Measurements from ENCODE around the gene CHD1L.
"Not testable (repeated sequence)": the region's sequence is repeated elsewhere in the genome, so short reads cannot be mapped to it uniquely, and the experiment has no call there.

CHD1L gene

GRCh38 chr1:147242449-147243227 lies at the start of gene CHD1L:
Gene CHD1L (plus strand): TSS chr1:147242684. CDS start chr1:147242704, 20 bp downstream.
- H3K4me3 ChIP-seq (ENCODE audit: control insufficient read depth, low read depth, low read length): peak within 1 kb of the TSS; percentile 75
- DNase-seq (ENCODE audit: low read depth): peak; percentile 86
- peak; percentile 83 for TF ChIP-seq CTCF (IDR thresholded peaks at IDR 0.05; ENCODE audit: control insufficient read depth, insufficient read depth, low read depth, low read length, missing control alignments)

GRCh38 chr1:147197324-147197723 lies 45.2 kb upstream of the CHD1L start:
- not testable (repeated sequence) for DNase-seq (ENCODE audit: low read depth); H3K4me3 ChIP-seq (ENCODE audit: control insufficient read depth, low read depth, low read length)

- DNase-seq (ENCODE audit: low read depth): no peak
- H3K4me3 ChIP-seq (ENCODE audit: control insufficient read depth, low read depth, low read length): no peak overlapping the region
- TF ChIP-seq CTCF (IDR thresholded peaks at IDR 0.05; ENCODE audit: control insufficient read depth, insufficient read depth, low read depth, low read length, missing control alignments): no peak
Measured at GRCh38 chr1:147201276-147201675, 41.2 kb upstream of the CHD1L start.

- TF ChIP-seq CTCF (IDR thresholded peaks at IDR 0.05; ENCODE audit: control insufficient read depth, insufficient read depth, low read depth, low read length, missing control alignments): no peak
- no peak overlapping the region for H3K4me3 ChIP-seq (ENCODE audit: control insufficient read depth, low read depth, low read length)
- no peak for DNase-seq (ENCODE audit: low read depth)
Measured at GRCh38 chr1:147201786-147202185, 40.7 kb upstream of the CHD1L start.

DNA sequence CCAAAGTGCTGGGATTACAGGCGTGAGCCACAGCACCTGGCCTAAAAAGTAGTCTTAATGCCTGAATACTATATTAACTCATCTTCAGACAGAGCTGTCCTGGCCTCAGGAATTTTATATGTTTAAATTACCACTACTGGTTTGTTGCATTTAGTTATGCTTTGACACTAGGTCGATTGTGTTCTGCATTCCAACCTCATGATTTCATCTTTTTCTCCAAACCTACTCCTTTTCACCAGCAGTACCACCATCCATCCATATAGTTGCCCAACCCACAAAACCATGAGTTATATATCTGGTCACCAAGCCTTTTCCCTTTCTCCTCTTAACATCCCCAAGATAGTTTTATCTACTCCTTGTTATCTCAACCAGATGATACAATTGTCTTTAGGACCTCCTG lies 39.9 kb upstream of the CHD1L start:
- DNase-seq (ENCODE audit: low read depth): no peak
- no peak for TF ChIP-seq CTCF (IDR thresholded peaks at IDR 0.05; ENCODE audit: control insufficient read depth, insufficient read depth, low read depth, low read length, missing control alignments)
- H3K4me3 ChIP-seq (ENCODE audit: control insufficient read depth, low read depth, low read length): no peak overlapping the region

DNA sequence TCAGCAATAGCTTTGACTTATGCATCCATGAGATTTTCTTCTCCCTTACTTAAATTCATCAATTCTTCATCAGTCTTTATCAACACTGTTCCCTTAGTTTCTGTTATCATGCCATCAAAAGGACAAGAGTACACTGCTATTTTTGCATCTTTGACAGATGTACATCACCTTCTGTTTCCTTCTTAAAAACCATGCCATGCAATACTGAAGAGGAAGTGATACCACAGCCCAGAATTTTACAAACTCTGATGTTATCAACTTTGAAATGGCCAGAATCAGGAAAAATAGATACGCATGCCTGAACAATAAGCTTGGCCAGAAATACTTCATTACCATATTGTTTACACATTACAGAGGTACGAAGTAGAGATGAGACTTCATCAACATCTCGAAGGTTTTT lies 38.4 kb upstream of the CHD1L start:
- no peak for DNase-seq (ENCODE audit: low read depth)
- no peak overlapping the region for H3K4me3 ChIP-seq (ENCODE audit: control insufficient read depth, low read depth, low read length)
- no peak for TF ChIP-seq CTCF (IDR thresholded peaks at IDR 0.05; ENCODE audit: control insufficient read depth, insufficient read depth, low read depth, low read length, missing control alignments)

DNA sequence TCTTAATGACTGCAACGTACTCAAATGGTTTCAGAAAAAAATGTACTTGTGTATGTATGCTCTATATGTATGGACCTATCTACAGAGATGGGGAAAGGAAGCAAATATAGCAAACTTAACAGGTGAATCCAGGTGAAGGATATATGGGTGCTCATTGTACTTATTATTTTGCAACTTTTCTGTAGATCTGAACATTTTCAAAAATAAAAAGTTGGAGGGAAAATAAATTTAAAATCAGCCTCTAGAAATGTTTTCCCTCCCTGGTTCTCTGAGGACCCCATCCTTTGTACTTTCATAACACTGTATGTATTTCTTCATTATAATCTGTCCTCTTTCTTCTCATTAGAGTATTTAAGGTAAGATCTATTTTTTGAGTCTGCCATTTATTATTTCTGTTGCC lies 35.3 kb upstream of the CHD1L start:
- TF ChIP-seq CTCF (IDR thresholded peaks at IDR 0.05; ENCODE audit: control insufficient read depth, insufficient read depth, low read depth, low read length, missing control alignments): no peak
- H3K4me3 ChIP-seq (ENCODE audit: control insufficient read depth, low read depth, low read length): no peak overlapping the region
- no peak for DNase-seq (ENCODE audit: low read depth)
